ENCODE results near the gene FBXO44. TPM values are rescaled to one million over a fixed set of nuclear protein-coding genes. Genes with fewer than 3 reads are reported as not detected.

Gene FBXO44
- total RNA-seq, 2 donors from 2014 or later, result 29.1 to 39.1 TPM

GRCh38 chr1:11701551-11701961 lies 46.9 kb downstream of the FBXO44 start:
- WGBS, 2 experiments (ENCODE audit: insufficient coverage in 1 of 2, insufficient read length in 1 of 2), result 51 to 80% methylated on average over 7 to 15 of the region's 15 CpGs
- no peak for TF ChIP-seq CTCF (conservative IDR thresholded peaks at IDR 0.05)
- no peaks in the 10 kb centered on the region for H3K9me3 ChIP-seq (ENCODE audit: control insufficient read depth, low read length)
- Mint-ChIP-seq H3K27ac (no peak overlapping the region), H3K36me3 (ENCODE audit: low read depth) (no peaks in the 10 kb centered on the region), H3K4me3 (no peak overlapping the region), H3K27me3 (ENCODE audit: insufficient read depth) (no peaks in the 10 kb centered on the region), H3K4me1 (peaks cover 28% of the 10 kb centered on the region), H3K9me3 (no peaks in the 10 kb centered on the region)
- no peak overlapping the region for H3K9ac ChIP-seq (ENCODE audit: extremely low read depth, low read length, poor library complexity, severe bottlenecking)
- H3K4me1 ChIP-seq (ENCODE audit: control insufficient read depth, insufficient read depth, low read length), result peaks cover 3% of the 10 kb centered on the region
- no peak overlapping the region for H3K4me3 ChIP-seq (ENCODE audit: low read length)
- no peaks in the 10 kb centered on the region for H3K36me3 ChIP-seq (ENCODE audit: control insufficient read depth, insufficient read depth, low read length)
- no peaks in the 10 kb centered on the region for H3K27me3 ChIP-seq (ENCODE audit: control insufficient read depth, insufficient read depth, low read length, poor library complexity, severe bottlenecking)
- DNase-seq, result no peak
- H3K27ac ChIP-seq (ENCODE audit: low read depth, low read length), result peak overlapping the region; percentile 79

GRCh38 chr1:11701981-11702803 lies 47.5 kb downstream of the FBXO44 start:
- Mint-ChIP-seq H3K4me1 (peaks cover 30% of the 10 kb centered on the region), H3K4me3 (no peak overlapping the region), H3K36me3 (ENCODE audit: low read depth) (no peaks in the 10 kb centered on the region), H3K9me3 (no peaks in the 10 kb centered on the region), H3K27me3 (ENCODE audit: insufficient read depth) (no peaks in the 10 kb centered on the region), H3K27ac (no peak overlapping the region)
- peaks cover 3% of the 10 kb centered on the region for H3K4me1 ChIP-seq (ENCODE audit: control insufficient read depth, insufficient read depth, low read length)
- DNase-seq, result no peak
- H3K36me3 ChIP-seq (ENCODE audit: control insufficient read depth, insufficient read depth, low read length), result no peaks in the 10 kb centered on the region
- no peak for TF ChIP-seq CTCF (conservative IDR thresholded peaks at IDR 0.05)
- 90 to 91% methylated on average over 14 to 15 of the region's 15 CpGs for WGBS, 2 experiments (ENCODE audit: insufficient coverage in 1 of 2, insufficient read length in 1 of 2)
- H3K27ac ChIP-seq (ENCODE audit: low read depth, low read length), result peak overlapping the region; percentile 79
- no peaks in the 10 kb centered on the region for H3K27me3 ChIP-seq (ENCODE audit: control insufficient read depth, insufficient read depth, low read length, poor library complexity, severe bottlenecking)
- H3K4me3 ChIP-seq (ENCODE audit: low read length), result no peak overlapping the region
- H3K9me3 ChIP-seq (ENCODE audit: control insufficient read depth, low read length), result no peaks in the 10 kb centered on the region
- H3K9ac ChIP-seq (ENCODE audit: extremely low read depth, low read length, poor library complexity, severe bottlenecking), result no peak overlapping the region

GRCh38 chr1:11703357-11704193 lies 48.9 kb downstream of the FBXO44 start:
- WGBS, 2 experiments (ENCODE audit: insufficient coverage in 1 of 2, insufficient read length in 1 of 2), result 69 to 72% methylated on average over 6 to 8 of the region's 8 CpGs
- H3K27ac Mint-ChIP-seq, result peak overlapping the region; percentile 48
- Histone ChIP-seq H3K27ac (ENCODE audit: low read depth, low read length) (peak overlapping the region; percentile 76), H3K36me3 (ENCODE audit: control insufficient read depth, insufficient read depth, low read length) (no peaks in the 10 kb centered on the region), H3K4me1 (ENCODE audit: control insufficient read depth, insufficient read depth, low read length) (peaks cover 8% of the 10 kb centered on the region), H3K9me3 (ENCODE audit: control insufficient read depth, low read length) (no peaks in the 10 kb centered on the region), H3K9ac (ENCODE audit: extremely low read depth, low read length, poor library complexity, severe bottlenecking) (no peak overlapping the region), H3K27me3 (ENCODE audit: control insufficient read depth, insufficient read depth, low read length, poor library complexity, severe bottlenecking) (no peaks in the 10 kb centered on the region), H3K4me3 (ENCODE audit: low read length) (no peak overlapping the region)
- H3K4me3 Mint-ChIP-seq, result no peak overlapping the region
- no peaks in the 10 kb centered on the region for H3K27me3 Mint-ChIP-seq (ENCODE audit: insufficient read depth)
- no peak for TF ChIP-seq CTCF (conservative IDR thresholded peaks at IDR 0.05)
- DNase-seq, result no peak
- H3K9me3 Mint-ChIP-seq, result no peaks in the 10 kb centered on the region
- no peaks in the 10 kb centered on the region for H3K36me3 Mint-ChIP-seq (ENCODE audit: low read depth)
- H3K4me1 Mint-ChIP-seq, result peaks cover 36% of the 10 kb centered on the region
